Kidney tubule cell (primary cell): ENCODE results near the gene SCAP.
A peak's percentile ranks its signal among the peaks of the same experiment; 100 is the strongest.
"Not testable (repeated sequence)": the region's sequence is repeated elsewhere in the genome, so short reads cannot be mapped to it uniquely, and the experiment has no call there.

Experiments used
- DNase-seq: peaks from one replicate; pipeline ENCODE4 v3.0.0-alpha.2; 2018; ENCODE audit warnings: low spot score

The SCAP gene

DNA sequence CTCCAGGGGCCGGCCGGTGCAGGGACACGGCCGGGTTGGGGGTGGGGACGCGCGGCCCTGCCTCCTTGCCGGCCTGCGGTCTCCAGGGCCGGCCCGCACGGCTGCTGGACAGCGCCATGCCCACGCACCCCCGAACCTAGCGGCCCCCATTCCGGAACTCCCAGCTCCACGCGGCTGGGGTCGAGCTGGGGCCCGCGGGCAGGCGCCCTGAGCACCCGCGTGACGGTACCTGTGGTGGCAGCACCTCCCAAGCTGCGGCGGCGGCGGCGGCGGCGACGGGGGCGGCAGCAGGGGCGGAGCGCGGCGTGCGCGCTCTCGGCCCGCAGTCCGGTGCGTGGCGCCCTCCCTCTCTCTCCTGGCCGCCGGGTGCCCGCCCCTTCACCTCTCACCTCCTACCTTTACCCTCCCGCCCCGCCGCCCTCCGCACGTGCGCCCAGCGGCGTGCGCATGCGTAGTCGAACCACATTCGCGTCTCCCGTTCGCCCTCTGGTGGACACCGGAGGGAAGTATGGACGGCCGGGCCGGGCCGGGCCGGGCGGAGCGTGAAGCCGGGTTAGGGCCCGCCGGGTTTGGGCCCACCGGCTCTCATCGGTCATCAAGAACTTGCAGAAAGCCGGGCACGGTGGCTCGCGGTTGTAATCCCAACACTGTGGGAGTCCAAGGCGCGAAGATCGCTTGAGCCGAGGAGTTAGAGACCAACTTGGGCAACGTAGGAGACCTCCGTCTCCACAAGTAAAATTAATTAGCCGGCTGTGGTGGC, at the start of gene SCAP:
TSS of gene SCAP (minus strand) at position 372 of the 760 bp plus-strand sequence. CDS start 32,948 bp downstream, outside the sequence.
- peak; percentile 89 for DNase-seq

DNA sequence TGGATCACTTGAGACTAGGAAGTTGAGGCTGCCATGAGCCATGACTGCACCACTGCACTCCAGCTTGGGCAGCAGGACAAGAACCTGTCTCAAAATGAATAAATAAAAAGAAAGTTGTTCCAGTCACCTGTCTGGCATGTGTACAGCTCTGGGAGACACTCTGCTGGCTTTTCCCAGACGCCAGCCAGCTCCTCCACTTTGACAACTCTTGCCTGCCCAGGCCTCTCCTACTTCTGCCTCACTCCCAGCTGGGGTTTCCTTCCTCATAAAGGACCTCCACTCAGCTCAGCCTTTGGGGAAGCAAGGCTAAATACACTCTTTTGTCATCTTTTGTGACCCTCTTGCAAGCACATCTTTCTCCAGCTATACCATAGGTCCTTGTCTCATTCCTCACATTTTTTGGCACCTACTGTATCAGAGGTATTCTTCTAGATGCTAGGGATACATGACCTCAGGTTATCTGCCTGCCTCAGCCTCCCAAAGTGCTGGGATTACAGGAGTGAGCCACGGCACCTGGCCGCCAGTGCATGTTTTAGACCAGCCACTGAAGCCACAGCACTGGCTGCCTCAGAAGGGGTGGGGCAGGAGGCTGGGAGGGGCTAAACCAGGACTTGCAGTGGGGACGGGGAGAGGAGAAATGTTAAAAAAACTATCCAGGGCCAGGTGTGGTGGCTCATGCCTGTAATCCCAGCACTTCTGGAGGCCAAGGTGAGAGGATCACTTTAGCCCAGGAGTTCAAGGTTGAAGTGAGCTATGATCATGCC, 47.8 kb upstream of the SCAP start:
- peak; percentile 33 for DNase-seq

DNA sequence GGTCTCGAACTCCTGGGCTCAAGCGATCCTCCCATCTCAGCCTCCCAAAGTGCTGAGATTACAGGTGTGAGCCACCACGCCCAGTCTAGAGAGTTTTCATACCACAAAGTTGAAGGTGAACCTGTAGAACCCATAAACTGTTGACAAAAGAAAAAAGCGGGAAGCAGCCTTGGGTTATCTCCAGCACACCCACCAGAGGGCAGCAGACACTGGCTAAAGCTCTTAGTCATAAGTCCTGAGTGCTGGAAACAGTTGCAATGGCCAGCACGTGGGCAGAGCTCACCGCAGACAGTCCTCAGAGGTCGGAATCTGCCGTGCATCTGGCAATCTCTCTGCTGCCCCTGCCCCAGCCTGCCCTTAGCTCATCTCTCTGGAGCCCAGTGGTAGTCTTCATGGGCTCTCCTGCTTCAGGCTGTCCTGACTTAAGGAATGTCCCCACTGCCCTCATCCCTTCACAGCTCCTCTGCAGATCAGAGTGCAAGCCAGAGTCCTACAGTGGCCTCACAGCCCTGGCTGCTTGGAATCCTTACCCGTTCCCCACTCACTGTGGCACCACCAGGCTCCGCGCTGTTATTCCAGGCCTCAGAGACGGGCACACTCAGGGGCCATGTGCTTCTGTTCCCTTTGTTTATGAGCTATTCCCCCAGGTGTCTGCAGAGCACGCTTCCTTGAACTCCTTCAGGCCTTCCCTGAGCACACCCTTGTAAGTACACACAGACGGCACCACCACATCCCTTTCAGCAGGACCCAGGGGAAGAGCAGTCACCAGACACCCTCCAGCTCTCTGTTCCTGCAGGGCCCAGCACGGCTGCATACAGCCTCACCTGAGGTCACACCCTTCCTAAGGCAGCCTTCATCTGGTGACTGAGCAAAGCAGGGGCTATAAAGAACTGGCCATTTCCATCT, 46.6 kb upstream of the SCAP start:
- DNase-seq = peak; percentile 88

DNA sequence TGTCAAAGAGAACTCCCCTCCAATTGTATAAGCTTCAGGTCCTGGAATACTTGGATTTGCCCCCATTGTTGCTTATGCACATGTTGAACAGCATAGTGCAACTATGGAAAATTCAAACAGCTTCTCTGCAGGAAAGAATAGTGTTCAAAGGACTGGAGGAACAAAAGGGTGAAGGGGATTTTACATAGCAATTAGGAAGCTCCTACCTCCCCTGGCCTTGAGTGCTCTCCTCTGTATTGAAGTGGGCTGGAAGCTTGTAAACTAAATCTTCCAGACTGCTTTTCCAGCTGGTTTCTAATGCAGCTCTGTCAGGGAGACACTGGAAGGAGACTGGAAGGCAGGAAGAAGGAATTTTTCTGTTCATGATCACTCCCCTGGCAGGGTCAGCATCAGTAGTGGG, 45.0 kb upstream of the SCAP start:
- no peak for DNase-seq

DNA sequence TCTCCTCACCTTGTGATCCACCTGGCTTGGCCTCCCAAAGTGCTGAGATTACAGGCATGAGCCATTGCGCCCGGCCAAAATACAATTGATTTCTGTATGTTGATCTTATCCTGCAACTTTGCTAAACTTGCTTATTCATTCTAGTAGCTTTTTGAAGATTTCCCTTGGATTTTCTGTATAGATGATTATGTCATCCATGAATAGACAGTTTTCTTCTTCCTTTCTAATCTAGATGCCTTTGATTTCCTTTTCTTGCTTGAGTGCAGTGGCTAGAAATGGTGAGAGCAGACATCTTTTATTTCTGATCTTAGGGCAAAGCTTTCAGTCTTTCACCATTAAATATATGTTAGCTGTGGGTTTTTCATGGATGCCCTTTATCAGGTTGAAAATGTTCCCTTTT, 42.2 kb upstream of the SCAP start:
- no peak for DNase-seq

DNA sequence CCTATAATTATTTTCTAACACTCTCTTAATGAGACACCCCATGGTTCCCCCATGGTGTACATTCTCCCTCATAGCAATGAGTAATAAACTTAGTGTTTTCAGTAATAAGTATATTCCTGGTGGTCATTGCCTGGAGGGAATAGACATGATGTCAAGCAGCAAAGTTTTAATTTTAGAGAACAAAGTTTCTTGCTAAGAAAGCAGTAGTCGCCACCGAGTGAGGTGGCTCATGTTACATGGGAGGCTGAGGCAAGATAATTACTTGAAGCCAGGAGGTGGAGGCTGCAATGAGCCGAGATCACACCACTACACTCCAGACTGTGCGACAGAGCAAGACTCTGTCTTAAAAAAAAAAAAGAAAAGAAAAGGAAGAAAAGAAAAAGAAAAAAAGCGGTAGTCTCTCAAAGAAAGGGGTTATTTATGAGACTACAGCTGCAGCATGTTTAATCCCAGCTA, 40.2 kb upstream of the SCAP start:
- no peak for DNase-seq

DNA sequence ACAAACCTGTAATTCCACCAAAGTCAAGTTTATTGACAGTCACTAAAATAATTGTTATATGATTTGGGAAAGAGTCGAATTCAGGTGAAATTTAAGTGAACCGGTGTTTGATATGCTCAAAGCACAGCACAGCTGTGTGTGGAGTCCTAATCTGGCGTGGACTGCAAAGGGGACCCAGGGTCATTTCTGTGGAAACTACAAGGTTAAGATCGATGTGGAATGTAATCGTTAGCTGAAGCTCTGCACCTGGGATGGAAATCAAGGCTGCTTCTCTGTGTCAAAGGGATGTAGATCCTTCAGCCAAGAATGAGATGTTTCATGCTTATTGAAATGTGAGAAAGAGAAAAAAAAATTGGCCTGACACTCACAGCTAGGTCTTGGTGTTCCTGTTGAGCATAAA, 39.4 kb upstream of the SCAP start:
- no peak for DNase-seq

DNA sequence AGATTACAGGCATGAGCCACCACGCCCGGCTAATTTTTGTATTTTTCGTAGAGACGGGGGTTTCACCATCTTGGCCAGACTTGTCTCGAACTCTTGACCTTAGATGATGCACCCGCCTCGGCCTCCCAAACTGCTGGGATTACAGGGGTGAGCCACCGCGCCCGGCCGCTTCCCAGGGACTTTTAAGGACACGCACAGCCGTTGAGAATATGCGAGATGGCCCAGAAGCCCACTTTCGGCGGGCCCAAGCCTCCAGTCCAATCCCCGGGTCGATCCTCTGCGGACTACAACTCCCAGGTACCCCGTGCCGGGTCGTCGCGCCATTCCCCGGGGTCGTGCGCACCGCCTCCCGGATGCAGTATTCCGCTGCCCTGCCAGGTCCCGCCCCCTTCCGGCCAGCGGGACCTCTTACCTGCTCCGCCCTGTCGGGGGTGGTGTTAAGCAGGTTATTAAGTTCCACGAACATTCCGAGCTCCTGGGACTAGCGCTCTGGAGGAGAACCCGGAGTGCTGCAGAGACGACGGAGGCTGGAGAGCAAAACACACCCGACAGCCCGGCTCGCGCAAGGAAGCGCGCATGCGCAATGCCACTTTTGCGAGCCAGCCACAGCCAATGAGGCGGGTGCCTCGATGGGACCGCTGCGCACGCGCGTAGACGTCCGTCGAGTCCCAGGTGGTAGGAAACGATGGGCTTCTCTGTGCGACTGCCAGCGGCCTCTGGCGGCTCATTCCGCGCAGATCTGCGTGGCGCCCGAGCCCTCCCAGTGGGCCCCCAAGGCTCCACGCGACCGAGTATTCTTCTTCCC, 37.6 kb upstream of the SCAP start, which contains the start of gene ELP6:
TSS of gene ELP6 (minus strand) at position 588 of the 805 bp plus-strand sequence. CDS start at position 466, 122 bp downstream.
- peak; percentile 96 for DNase-seq

DNA sequence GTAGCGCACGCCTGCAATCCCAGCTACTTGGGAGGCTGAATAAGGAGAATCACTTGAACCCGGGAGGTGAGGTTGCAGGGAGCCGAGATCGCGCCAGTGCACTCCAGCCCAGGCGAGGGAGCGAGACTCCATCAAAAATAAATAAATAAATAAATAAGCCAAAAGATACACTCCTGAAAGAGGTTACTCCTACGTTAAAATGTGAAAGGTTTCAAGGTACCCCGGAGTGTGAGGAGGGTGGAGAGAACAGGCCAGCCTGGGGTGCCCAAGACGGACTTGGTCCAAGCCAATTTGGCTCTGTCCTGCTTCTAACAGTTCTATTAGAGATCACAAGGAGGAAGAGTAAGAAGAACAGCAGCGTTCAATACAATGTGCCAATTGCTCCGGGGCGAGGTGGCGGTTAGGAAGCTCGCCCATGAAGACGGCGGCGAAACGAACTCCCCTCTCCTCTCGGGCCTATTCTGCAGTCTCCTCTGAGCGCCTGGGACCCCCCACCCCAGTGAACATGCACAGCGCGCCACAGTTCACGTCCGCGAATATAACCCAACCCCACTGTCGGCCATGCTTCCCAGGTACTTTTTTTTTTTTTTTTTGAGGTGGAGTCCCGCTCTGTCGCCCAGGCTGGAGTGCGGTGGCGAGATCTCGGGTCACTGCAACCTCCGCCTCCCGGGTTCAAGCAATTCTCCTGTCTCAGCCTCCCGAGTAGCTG, 36.8 kb upstream of the SCAP start:
- peak; percentile 27 for DNase-seq

DNA sequence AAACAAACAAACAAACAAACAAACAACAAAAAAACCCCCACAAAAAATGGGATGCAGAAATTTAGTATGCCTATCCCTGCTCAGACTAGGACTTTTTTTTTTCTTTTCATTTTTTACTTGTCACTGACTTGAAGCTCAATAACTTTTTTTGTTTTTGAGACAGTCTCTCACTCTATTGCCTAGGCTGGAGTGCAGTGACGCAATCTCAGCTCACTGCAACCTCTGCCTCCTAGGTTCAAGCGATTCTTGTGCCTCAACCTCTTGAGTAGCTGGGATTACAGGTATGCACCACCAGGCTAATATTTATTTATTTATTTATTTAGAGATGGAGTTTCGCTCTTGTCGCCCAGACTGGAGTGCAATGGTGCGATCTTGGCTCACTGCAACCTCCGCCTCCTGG, 29.5 kb upstream of the SCAP start:
- DNase-seq = not testable (repeated sequence)

DNA sequence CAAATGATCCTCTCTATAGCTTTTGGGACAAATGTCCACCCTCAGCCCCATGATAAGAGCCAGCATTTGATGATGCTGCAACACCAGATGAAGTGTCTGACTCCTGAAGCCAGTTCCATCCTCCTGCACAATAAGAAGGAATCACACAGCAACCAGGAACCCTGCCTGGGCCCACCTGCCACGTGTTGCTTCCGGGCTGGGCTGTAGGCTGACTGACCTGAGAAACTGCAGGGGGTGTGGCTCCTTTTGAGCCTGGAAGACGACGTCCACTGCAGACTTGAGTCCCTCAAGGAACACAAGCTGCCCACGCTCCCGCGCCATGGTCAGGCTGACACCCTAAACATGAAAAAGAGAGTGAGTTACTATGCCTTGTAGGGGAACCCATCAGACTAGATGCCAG, 28.4 kb upstream of the SCAP start:
- DNase-seq = no peak

DNA sequence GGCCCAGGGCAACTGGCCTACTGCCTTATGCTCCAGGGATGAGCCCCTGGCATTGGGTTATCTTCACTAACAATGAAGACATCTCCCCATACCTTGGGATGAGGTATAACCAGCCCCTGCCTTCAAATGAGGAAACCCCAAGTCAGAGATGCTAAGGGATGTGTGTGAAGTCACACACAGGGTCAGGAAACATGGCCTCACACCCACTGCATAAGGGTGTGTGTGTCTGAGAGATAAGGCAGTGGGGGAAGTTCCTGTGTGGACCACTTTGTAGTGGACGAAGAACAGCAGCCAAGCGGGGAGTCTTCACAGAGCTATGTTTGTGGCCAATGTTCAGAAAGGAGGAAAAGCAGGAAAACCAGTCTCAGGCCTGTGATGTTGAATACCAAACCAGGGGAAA, 27.3 kb upstream of the SCAP start:
- DNase-seq = no peak

DNA sequence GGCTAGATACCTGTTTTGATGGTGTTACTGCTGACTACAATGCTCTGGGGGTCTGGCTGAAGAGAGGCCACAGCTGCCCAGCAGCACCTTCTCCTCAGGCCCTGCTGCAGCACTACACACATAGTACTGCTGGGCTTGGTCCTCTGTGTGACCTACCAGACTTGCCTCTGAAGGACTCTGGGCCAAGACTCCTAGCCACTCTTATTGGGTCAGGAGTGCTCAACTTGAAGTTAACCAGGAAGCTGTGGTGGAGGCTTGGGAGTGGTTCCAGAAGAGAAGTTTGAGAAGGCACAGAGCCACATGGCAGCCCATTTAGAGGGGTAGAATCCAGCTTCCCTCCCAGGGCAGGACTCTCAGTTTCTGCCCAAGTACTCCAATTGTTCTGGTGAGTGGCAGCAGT, 21.2 kb upstream of the SCAP start:
- no peak for DNase-seq

DNA sequence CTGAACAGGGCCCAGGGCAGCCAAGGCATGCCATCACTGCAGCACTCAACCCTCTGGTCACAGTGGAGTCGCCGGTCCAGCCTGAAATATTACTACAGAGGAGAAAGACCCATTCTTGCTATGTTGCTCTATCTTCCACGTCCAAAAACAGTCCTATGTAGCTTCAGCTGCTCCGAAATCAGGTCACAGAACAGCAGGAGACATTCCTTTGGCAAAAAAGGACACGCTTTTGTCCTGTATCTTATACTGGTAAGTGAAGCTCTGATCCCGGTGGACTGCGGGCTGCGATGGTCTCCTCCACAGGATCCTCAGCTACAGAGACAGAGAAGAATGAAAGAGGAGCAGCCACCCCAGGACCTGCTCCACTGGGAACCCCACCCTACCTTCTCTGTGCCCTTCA, 20.1 kb upstream of the SCAP start:
- DNase-seq = no peak

DNA sequence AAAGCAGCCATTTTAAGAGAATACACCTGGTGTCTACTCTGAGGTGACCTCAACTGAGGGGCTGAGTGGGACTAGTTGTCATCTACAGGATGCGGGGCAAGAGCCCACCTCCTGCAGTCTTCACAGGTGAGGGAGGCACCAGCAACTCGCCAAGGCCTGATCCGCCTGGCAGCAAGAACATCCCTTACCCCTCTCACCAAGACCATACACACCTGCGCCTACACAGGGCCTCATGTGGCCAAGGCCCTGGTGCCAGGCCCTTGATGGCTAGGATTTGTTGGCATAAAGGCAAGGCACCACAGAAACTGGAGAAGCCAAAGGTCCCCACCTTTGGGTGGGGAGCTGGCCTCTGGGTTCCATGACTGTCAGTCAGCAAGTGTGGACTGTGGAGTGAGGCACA, 19.4 kb upstream of the SCAP start:
- DNase-seq = no peak

DNA sequence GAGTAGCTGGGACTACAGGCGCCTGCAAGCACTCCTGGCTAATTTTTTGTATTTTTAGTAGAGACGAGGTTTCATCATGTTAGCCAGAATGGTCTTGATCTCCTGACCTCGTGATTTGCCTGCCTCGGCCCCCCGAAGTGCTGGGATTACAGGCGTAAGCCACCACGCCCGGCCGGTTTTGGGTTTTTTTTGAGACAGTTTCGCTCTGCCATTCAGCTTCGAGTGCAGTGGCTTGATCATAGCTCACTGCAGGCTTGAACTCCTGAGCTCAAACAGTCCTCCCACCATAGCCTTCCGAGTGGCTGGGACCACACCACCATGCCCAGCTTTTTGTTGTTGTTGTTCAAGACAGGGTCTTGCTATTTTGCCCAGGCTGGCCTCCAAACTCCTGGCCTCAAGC, 16.0 kb upstream of the SCAP start:
- no peak for DNase-seq

DNA sequence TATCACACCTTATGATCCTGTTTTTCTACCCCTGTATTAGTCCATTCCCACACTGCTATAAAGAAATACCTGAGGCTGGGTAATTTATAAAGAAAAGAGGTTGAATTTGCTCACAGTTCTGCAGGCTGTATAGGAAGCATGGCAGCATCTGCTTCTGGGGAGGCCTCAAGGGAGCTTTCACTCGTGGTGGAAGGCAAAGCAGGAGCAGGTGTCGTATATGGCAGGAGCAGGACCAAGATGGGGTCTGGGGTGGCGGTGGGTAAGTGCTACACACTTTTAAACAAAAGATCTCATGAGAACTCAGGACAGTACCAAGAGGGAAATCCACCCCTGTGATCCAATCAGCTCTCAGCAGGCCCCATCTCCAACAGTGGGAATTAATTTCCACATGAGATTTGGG, 15.4 kb upstream of the SCAP start:
- DNase-seq = no peak

DNA sequence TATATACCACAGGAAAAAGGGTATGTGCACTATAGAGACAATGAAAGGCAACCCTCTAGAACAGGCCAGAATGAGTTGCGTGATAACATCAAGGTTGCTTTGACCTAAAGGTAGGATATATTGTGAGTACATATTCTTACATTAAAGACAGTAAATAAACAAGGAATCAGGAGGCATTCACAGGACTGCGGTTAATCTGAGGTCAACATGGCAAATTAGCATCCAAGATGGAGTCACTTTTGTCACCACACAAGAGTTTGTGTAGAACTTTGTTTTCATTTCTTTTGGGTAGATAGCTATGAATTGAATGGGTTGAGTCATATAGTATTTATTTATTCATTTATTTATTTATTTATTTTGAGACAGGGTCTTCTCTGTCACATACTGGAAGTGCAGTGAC, 11.5 kb upstream of the SCAP start:
- DNase-seq = no peak

DNA sequence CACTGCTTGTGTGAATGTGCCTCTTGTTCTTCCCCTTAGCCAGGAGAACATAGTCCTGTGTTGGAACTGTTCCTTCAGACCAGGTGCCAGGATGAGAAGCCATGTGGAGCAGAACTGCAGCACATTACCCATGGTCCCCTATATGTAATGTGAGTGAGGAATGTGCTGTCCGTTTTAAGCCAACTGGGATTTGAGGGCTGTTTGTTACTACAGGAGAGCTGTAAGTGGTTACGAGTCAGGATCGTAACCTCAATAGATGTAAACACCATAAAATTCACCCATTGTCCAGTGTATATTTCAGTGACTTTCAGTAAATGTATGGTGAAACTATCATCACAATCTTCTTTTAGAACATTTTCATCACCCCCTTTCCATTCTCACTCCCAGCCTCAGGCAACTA, 10.1 kb upstream of the SCAP start:
- no peak for DNase-seq

DNA sequence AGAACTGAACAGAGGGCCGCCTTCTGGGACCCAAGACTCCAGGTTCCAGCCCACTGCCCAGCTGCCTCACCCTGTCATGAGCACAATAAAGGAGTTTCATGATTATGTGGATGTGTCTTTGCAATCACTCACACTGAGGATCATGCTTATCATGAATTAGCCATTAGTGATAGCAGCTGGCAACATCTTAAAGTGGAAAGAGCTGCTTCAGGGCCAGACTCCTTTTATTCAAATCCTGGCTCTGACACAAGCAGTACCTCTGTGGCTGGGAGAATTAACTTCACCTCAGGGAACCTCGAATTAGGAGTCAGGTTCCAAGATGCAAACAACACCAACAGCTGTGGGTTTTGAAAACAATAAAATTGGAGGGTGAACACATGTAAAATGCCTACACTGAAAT, 6.6 kb upstream of the SCAP start:
- DNase-seq = no peak

DNA sequence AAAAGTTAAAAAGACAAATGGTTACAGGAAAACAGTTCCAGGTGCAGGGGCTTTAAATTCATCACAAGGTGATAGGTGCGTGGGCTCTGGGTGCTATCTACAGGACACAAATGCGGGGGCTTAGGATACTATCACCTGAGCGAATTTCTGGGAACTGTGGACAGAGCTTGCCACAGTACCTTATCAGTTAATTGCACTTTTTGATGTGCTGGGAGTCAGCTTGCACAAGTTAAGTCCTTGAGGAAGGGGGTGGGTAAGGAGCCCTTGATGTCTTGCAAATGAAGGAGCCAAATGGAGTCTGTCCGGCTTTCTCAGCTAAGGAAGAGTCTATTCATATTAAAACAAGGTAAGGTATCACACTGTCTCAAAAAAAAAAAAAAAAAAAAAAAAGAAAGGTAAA, 6.0 kb upstream of the SCAP start:
- not testable (repeated sequence) for DNase-seq
